GM23338 (cell line): ENCODE results near the gene ADAD2. TPM values are rescaled to one million over a fixed set of nuclear protein-coding genes. Genes with fewer than 3 reads are reported as not detected.

Experiments used
- ATAC-seq: fragments of 200-7000 bp; cut with Tn5 transposase; 3 replicates; pipeline ENCODE4 v1.9.1; 2020
- DNase-seq: peaks from one replicate; pipeline ENCODE4 v3.0.0-alpha.2; 2015; ENCODE audit warnings: low spot score
- H2AFZ ChIP-seq: fragments of 200-600 bp; sonication (generic); 2 replicates; pipeline ENCODE4 v1.8.0; 2016; ENCODE audit warnings: antibody characterized with exemption, mild to moderate bottlenecking, moderate library complexity
- H3F3A ChIP-seq: fragments of 200-600 bp; sonication (generic); replicated peaks from 2 replicates; pipeline ENCODE4 v1.8.0; 2017; ENCODE audit warnings: antibody characterized with exemption, mixed run types, low read depth
- H3K27ac ChIP-seq: fragments of 200-600 bp; sonication (generic); 2 replicates; pipeline ENCODE4 v1.6.1; 2016; ENCODE audit warnings: low read depth
- H3K27me3 ChIP-seq: fragments of 200-600 bp; sonication (generic); 2 replicates; pipeline ENCODE4 v1.8.0; 2016; ENCODE audit warnings: mild to moderate bottlenecking, mixed run types, moderate library complexity; ENCODE audit not compliant: insufficient read depth
- H3K36me3 ChIP-seq: fragments of 200-600 bp; sonication (generic); 2 replicates; pipeline ENCODE4 v1.8.0; 2016; ENCODE audit warnings: mild to moderate bottlenecking; ENCODE audit not compliant: insufficient read depth
- H3K4me1 ChIP-seq: fragments of 200-600 bp; sonication (generic); 2 replicates; pipeline ENCODE4 v1.8.0; 2016; ENCODE audit warnings: mild to moderate bottlenecking, moderate library complexity; ENCODE audit not compliant: insufficient read depth
- H3K4me2 ChIP-seq: fragments of 200-600 bp; sonication (generic); 2 replicates; pipeline ENCODE4 v1.7.1; 2017; ENCODE audit warnings: mixed run types
- H3K4me3 ChIP-seq: fragments of 200-600 bp; sonication (generic); 2 replicates; pipeline ENCODE4 v1.6.1; 2016; ENCODE audit warnings: mixed run types
- H3K79me2 ChIP-seq: fragments of 200-600 bp; sonication (generic); replicated peaks from 2 replicates; pipeline ENCODE4 v1.8.0; 2017; ENCODE audit warnings: mild to moderate bottlenecking; ENCODE audit not compliant: insufficient read depth
- H3K9me2 ChIP-seq: fragments of 200-600 bp; sonication (generic); 2 replicates; pipeline ENCODE4 v1.8.0; 2017; ENCODE audit not compliant: insufficient read depth
- H4K20me1 ChIP-seq: fragments of 200-600 bp; sonication (generic); replicated peaks from 2 replicates; pipeline ENCODE4 v1.8.0; 2017; ENCODE audit warnings: mild to moderate bottlenecking; ENCODE audit not compliant: insufficient read depth
- H3K27ac Mint-ChIP-seq: 2 replicates; pipeline ENCODE4 v1.8.0; 2020; ENCODE audit warnings: inconsistent platforms, mild to moderate bottlenecking, moderate library complexity, mixed read lengths
- H3K27me3 Mint-ChIP-seq: 3 replicates; pipeline ENCODE4 v1.8.0; 2022; ENCODE audit warnings: low read depth, mild to moderate bottlenecking, moderate library complexity, mixed read lengths, inconsistent platforms; ENCODE audit not compliant: insufficient read depth, poor library complexity
- H3K36me3 Mint-ChIP-seq: 3 replicates; pipeline ENCODE4 v1.8.0; 2021; ENCODE audit warnings: low read depth, mild to moderate bottlenecking, inconsistent platforms, moderate library complexity, mixed read lengths
- H3K4me1 Mint-ChIP-seq: 3 replicates; pipeline ENCODE4 v1.8.0; 2020; ENCODE audit warnings: mild to moderate bottlenecking, inconsistent platforms, mixed read lengths
- H3K4me3 Mint-ChIP-seq: 3 replicates; pipeline ENCODE4 v1.8.0; 2021; ENCODE audit warnings: moderate library complexity, mild to moderate bottlenecking, inconsistent platforms, mixed read lengths
- H3K9me3 Mint-ChIP-seq: 3 replicates; pipeline ENCODE4 v1.8.0; 2020; ENCODE audit warnings: moderate library complexity, mild to moderate bottlenecking, inconsistent platforms, mixed read lengths
- ETS1 ChIP-seq: IDR thresholded peaks from 2 replicates; pipeline ENCODE4 v1.6.1; 2016; ENCODE audit warnings: antibody characterized with exemption
- EZH2 ChIP-seq: fragments of 200-600 bp; sonication (generic); IDR thresholded peaks from one replicate; pipeline ENCODE4 v1.8.0; 2017; ENCODE audit warnings: antibody characterized with exemption, mild to moderate bottlenecking, low read depth; ENCODE audit not compliant: unreplicated experiment
- EZH2phosphoT487 ChIP-seq: fragments of 200-600 bp; sonication (generic); IDR thresholded peaks from one replicate; pipeline ENCODE4 v1.8.1; 2018; ENCODE audit warnings: antibody characterized with exemption; ENCODE audit not compliant: unreplicated experiment
- JUNB ChIP-seq: IDR thresholded peaks from one replicate; pipeline ENCODE4 v1.6.1; 2016; ENCODE audit warnings: antibody characterized with exemption; ENCODE audit not compliant: unreplicated experiment
- NANOG ChIP-seq: IDR thresholded peaks from 2 replicates; pipeline ENCODE4 v1.6.1; 2016; ENCODE audit warnings: antibody characterized with exemption, borderline replicate concordance
- POLR2AphosphoS5 ChIP-seq: IDR thresholded peaks from 2 replicates; pipeline ENCODE4 v1.6.1; 2016; ENCODE audit warnings: antibody characterized with exemption, low read depth
- REST ChIP-seq: IDR thresholded peaks from one replicate; pipeline ENCODE4 v1.6.1; 2018; ENCODE audit warnings: antibody characterized with exemption; ENCODE audit not compliant: unreplicated experiment
- STAT1 ChIP-seq: IDR thresholded peaks from one replicate; pipeline ENCODE4 v1.6.1; 2016; ENCODE audit warnings: antibody characterized with exemption; ENCODE audit not compliant: unreplicated experiment
- ZNF114 ChIP-seq: fragments of 250-450 bp; sonication (Bioruptor Pico); IDR thresholded peaks from 2 replicates; pipeline ENCODE4 v1.5.0; 2020; ENCODE audit warnings: mild to moderate bottlenecking, moderate library complexity
- ZNF462 ChIP-seq: fragments of 250-450 bp; sonication (Bioruptor Pico); IDR thresholded peaks from 2 replicates; pipeline ENCODE4 v1.5.0; 2020; ENCODE audit warnings: mild to moderate bottlenecking, moderate library complexity
- polyA plus RNA-seq: library from polyadenylated mRNA; unstranded; fragments of >200 nt; fragmentation: Nextera tagmentation; extraction: Ambion mirVana; gene quantifications from 2 replicates; pipeline ENCODE4 v1.2.1, GENCODE V29; 2016
- total RNA-seq: library from RNA; depleted of rRNA; stranded (reverse); fragments of >200 nt; shearing (Covaris generic); gene quantifications from 2 replicates; pipeline ENCODE4 v1.2.3, GENCODE V29; 2014

Gene ADAD2
- total and polyA plus RNA-seq, 2 experiments from 2014 or later: 1.6 to 4.5 TPM

- no peak for TF ChIP-seq ZNF462 (CRISPR knock-in tag)
Measured at GRCh38 chr16:84150926-84151325, 40.0 kb upstream of the ADAD2 start (continued).

GRCh38 chr16:84153660-84154214, 37.2 kb upstream of the ADAD2 start:
- H3K27ac ChIP-seq: no peak overlapping the region
- no peaks in the 10 kb centered on the region for H3K36me3 ChIP-seq
- no peaks in the 10 kb centered on the region for H3K9me2 ChIP-seq
- no peaks in the 10 kb centered on the region for H3K36me3 Mint-ChIP-seq
- no peak for ATAC-seq
- no peak overlapping the region for H3K27ac Mint-ChIP-seq
- no peak overlapping the region for H3K4me3 ChIP-seq
- H3K9me3 Mint-ChIP-seq: peaks cover 2% of the 10 kb centered on the region; the same call in 2 of the 3 replicates
- H3K4me2 ChIP-seq: no peak overlapping the region
- H3K79me2 ChIP-seq: no peaks in the 10 kb centered on the region
- no peaks in the 10 kb centered on the region for H4K20me1 ChIP-seq
- peaks cover 6% of the 10 kb centered on the region for H3K27me3 Mint-ChIP-seq
- no peaks in the 10 kb centered on the region for H3K27me3 ChIP-seq
- H2AFZ ChIP-seq: peak overlapping the region; percentile 67; the same call in 1 of the 2 replicates
- H3F3A ChIP-seq: no peaks in the 10 kb centered on the region
- H3K4me3 Mint-ChIP-seq: no peak overlapping the region
- no peaks in the 10 kb centered on the region for H3K4me1 Mint-ChIP-seq
- no peak for DNase-seq
- no peaks in the 10 kb centered on the region for H3K4me1 ChIP-seq
- no peak for TF ChIP-seq EZH2phosphoT487
- TF ChIP-seq POLR2AphosphoS5: no peak
- TF ChIP-seq EZH2: no peak
- no peak for TF ChIP-seq ZNF114
- TF ChIP-seq ETS1: no peak
- no peak for TF ChIP-seq REST
- no peak for TF ChIP-seq NANOG
- no peak for TF ChIP-seq JUNB
- no peak for TF ChIP-seq STAT1
